Osteocyte (in vitro differentiated cells): Measurements from ENCODE around the gene SEC61B. TPM values are rescaled to one million over a fixed set of nuclear protein-coding genes. Genes with fewer than 3 reads are reported as not detected.

ENCODE experiments used
- DNase-seq: peaks from one replicate; pipeline ENCODE4 v3.0.0; 2021; ENCODE audit warnings: mixed read lengths; ENCODE audit not compliant: unreplicated experiment; ENCODE audit errors: extremely low spot score
- H3K27ac Mint-ChIP-seq: one replicate; pipeline ENCODE4 v1.8.0; 2021; ENCODE audit warnings: mild to moderate bottlenecking, mixed read lengths; ENCODE audit not compliant: unreplicated experiment
- H3K27me3 Mint-ChIP-seq: one replicate; pipeline ENCODE4 v1.8.0; 2021; ENCODE audit warnings: mixed read lengths; ENCODE audit not compliant: unreplicated experiment
- H3K36me3 Mint-ChIP-seq: one replicate; pipeline ENCODE4 v1.8.0; 2021; ENCODE audit warnings: mixed read lengths; ENCODE audit not compliant: unreplicated experiment
- H3K4me1 Mint-ChIP-seq: one replicate; pipeline ENCODE4 v1.8.0; 2021; ENCODE audit warnings: mixed read lengths; ENCODE audit not compliant: unreplicated experiment
- H3K4me3 Mint-ChIP-seq: one replicate; pipeline ENCODE4 v1.8.0; 2021; ENCODE audit warnings: mild to moderate bottlenecking, moderate library complexity, mixed read lengths; ENCODE audit not compliant: unreplicated experiment
- H3K9me3 Mint-ChIP-seq: one replicate; pipeline ENCODE4 v1.8.0; 2021; ENCODE audit warnings: mixed read lengths; ENCODE audit not compliant: unreplicated experiment
- CTCF ChIP-seq: fragments of 200-600 bp; sonication (generic); IDR thresholded peaks from 2 replicates; pipeline ENCODE4 v1.5.0; 2021; ENCODE audit warnings: antibody characterized with exemption, mild to moderate bottlenecking, moderate library complexity
- total RNA-seq: library from RNA; stranded (reverse); gene quantifications from 2 replicates; pipeline ENCODE4 v1.2.1, GENCODE V29; 2021

The SEC61B gene
- total RNA-seq, 1 donor from 2014 or later: 148 TPM

- H3K36me3 Mint-ChIP-seq: peaks cover 18% of the 10 kb centered on the region
- no peaks in the 10 kb centered on the region for H3K4me1 Mint-ChIP-seq
- H3K27ac Mint-ChIP-seq: no peak overlapping the region
- H3K9me3 Mint-ChIP-seq: no peaks in the 10 kb centered on the region
- H3K27me3 Mint-ChIP-seq: no peaks in the 10 kb centered on the region
- DNase-seq: no peak
- no peak for TF ChIP-seq CTCF
- no peak overlapping the region for H3K4me3 Mint-ChIP-seq
These were observed 19.0 kb downstream of the SEC61B start for GRCh38 chr9:99241106-99241505.

DNA sequence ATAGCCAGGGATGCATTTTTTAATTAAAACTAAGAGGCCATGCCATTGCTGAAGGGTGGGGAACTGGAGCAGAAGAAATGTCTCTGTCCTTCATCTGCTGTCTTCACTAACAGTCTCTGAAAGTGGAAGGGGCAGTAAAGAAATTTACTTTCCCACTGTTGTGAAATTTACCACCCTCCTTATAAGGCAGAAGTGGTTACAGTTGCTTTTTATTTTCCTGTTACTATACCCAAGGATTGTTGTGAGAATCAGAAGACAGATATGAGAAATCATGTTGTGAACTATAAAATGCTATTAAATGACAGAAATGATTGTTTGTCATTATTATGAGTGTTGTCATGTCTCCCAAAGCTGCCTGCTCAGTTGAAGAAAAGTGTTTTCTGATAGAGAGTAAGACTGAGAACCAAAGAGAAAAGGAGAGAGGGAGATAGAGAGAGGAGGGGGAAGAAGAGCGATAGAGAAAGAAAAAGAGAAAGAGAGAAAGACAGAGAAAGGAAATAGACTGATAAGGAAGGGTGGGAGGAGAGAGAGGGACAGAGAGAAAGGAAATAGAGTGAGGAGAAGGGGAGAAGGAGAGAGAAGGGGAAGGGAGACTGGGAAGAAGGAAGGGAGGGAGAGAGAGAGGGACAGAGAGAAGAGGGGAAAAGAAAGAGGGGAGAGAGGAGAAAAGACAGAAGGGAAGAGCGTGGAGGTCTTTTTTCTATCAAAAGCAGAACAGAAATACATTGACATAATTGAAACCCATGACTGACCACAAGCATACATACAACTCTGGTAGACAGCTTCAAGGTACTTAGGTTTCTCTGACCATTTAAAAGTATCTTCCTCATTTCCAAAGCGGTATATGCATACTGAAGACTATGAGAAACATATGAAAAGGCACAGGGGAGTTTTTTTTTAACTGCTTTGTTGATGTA lies 22.5 kb downstream of the SEC61B start:
- no peak overlapping the region for H3K4me3 Mint-ChIP-seq
- no peak for TF ChIP-seq CTCF
- H3K4me1 Mint-ChIP-seq: peaks cover 2% of the 10 kb centered on the region
- no peak overlapping the region for H3K27ac Mint-ChIP-seq
- no peak for DNase-seq
- H3K9me3 Mint-ChIP-seq: no peaks in the 10 kb centered on the region
- H3K36me3 Mint-ChIP-seq: peaks cover 6% of the 10 kb centered on the region
- H3K27me3 Mint-ChIP-seq: no peaks in the 10 kb centered on the region

DNA sequence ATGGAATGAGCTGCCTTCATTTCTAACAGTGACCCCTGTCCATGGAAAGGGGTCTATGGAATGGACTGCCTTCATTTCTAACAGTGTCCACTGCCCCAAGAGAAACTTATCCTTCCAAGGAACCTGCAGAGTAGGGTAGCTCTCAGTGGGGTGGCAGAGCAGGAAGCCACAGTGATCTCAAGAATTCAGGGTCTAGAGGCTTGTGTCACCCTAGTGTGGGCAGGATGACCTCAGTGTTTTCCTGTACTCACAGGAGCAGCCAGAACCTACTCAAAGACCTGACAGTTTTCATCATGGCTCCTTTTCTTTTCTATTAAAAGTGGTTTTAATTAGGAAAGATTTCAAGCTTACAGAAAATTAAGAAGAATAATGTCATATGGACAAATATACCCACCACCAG lies 27.5 kb downstream of the SEC61B start:
- Mint-ChIP-seq H3K27me3 (no peaks in the 10 kb centered on the region), H3K4me3 (no peak overlapping the region), H3K36me3 (peaks cover 2% of the 10 kb centered on the region), H3K9me3 (no peaks in the 10 kb centered on the region), H3K4me1 (peaks cover 7% of the 10 kb centered on the region), H3K27ac (no peak overlapping the region)
- TF ChIP-seq CTCF: no peak
- DNase-seq: no peak

DNA sequence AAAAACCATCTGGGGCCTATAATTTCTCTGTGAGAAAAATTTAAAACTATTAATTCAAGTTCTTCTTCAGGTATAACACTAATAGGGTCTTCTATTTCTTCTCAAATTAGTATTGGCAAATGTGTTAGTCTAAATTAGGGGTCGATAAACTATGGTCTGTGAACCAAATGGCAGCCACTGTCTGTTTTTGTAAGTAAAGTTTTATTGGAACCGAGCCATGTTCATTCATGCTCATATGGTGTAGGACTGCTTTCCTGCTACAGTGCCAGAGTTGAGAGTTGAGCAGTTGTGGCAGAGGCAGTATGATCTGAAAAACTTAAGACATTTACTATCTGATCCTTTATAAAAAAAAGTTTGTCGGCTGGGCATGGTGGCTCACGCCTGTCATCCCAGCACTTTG lies 29.1 kb downstream of the SEC61B start:
- no peak for TF ChIP-seq CTCF
- Mint-ChIP-seq H3K9me3 (no peaks in the 10 kb centered on the region), H3K27me3 (no peaks in the 10 kb centered on the region), H3K27ac (no peak overlapping the region), H3K4me3 (no peak overlapping the region), H3K36me3 (peaks cover 2% of the 10 kb centered on the region), H3K4me1 (peaks cover 7% of the 10 kb centered on the region)
- DNase-seq: no peak

GRCh38 chr9:99253134-99253533 lies 31.1 kb downstream of the SEC61B start:
- Mint-ChIP-seq H3K27me3 (no peaks in the 10 kb centered on the region), H3K4me1 (peaks cover 7% of the 10 kb centered on the region), H3K4me3 (no peak overlapping the region), H3K36me3 (no peaks in the 10 kb centered on the region), H3K27ac (no peak overlapping the region), H3K9me3 (no peaks in the 10 kb centered on the region)
- no peak for DNase-seq
- TF ChIP-seq CTCF: no peak
